NCI-H748 (cell line): ENCODE results near the gene ASAP2.

ENCODE experiments used
- DNase-seq: peaks from one replicate; lab custom pipeline; 2025; ENCODE audit not compliant: unreplicated experiment; lab: John Stamatoyannopoulos, UW

ASAP2 gene

DNA sequence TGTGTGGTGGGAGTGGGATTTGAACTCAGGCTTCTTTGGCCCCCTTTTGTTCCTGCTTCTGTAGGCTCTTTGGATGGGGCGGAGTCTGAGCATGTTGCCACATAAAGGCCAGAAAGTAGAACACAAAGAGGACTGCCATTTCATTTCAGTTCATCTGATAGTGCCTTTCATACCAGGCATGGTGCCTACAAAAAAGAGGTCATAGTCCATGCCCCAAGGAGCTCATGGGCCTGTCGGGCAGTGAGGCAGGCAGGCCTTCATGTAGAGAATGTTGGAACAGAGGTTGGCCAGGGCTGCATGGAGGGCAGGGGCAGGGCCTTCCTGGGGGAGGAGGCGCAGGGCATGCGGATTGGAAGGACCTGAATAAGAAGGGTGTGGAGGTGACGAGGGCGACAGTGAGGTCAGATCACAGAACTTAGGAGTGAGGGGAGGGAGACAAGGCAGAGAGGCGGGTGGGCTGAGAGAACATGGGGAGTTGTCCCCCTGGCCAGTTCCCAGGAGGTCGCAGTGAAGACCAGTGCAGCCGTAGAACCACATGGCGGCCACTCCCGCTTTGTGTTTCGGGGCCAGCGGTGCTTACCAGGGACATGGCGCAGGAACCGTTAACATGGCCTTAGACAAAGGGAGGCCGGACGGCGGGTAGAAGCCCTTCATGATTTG is 167.6 kb downstream of the ASAP2 start:
- DNase-seq = no peak

DNA sequence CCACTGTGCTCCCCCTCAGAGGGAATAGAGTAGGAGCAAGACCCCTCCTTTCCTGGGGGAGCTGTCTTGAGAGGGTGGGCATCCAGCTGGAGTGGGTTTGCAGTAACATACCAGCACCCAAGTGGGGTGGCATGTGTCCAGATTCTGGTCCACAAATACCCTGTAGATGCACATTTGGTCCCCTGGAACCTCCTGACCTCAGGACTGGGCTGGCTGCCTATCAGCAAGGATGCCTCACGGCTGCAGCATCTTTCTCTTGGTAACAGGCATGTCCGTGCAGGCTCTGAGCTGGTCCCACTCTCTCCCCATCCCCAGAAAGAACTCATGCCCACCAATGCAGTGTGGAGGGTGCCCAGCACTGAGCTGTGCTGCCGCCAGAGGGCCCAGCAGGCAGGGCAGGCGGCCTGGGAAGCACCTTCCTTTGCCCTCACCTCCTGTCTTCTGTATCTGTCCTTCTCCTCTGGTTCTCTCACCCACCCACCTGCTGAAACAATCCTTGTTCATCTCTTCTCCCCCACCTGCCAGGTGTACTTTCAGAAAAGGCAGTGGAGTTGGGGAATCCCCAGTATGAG is 169.3 kb downstream of the ASAP2 start:
- no peak for DNase-seq

DNA sequence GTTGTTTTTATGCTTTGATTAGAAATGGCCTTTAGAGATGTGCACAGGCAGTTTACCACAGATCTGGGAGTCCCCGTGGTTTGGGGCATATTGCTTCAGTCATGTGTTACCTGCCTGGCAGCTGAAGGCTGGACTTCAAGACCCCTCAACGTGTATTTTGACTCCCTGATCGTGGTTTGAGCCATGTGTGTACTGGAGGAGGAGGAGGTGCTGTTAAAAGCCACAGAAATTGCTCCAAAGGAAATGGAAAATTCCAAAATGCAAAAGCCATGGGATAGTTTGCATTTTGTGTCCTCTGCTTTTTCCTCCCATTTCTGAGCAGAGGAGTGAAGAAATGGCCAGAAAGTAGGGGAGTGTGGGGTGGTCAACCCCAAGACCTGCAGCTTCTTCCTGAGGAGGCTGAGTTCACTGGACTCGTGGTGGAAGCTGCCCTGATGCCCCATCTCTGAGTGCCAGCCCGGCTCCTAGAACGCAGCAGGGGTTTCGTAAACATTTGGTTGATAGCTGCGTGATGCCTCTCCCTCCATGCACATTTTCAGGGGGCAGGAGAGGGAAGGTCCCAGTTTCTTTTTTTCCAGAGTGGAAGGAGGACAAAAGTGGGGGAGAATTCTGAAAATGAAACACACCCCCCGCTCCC is 171.0 kb downstream of the ASAP2 start:
- DNase-seq = no peak

DNA sequence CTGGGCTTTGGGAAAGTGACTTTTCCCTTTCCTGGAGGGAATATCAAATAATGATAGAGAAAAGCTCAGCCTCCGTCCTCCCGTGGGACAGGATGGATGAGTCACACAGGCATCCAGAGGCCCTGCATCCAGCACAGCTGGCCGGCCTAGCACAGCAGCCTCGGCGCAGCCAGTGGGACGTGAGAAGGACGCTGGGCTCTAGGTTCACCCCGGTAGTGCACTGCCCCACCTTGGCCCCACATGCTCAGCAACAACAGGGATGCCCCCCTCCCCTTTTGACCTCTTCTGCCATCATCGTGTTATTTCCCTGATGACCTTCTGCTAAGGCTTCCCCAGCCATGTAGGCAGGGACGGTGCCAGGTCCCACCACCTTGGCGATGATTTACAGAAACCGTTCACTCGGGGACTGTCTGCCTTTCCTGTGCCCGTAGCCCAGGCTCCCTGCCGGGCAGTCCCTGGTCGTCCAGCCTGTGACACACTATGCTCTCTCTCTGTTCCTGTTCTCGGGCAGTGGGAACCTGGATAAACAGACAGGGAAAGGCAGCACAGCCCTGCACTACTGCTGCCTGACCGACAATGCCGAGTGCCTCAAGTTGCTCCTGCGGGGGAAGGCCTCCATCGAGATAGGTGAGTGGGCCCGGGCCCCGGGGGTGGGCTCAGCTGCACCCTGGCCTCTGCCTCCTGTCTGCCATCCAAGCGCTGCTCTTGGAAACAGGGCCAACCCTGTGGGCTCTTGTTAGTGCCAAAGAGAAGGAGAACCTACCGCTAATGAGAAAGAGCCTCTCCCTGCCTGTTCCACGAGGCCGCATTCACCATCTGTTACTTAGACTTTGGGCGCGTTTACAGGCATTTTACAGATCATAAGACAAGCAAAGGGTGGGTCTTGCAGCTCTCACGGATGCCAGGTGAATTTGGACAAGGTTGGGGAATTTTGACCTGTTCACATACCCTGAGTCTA is 172.1 kb downstream of the ASAP2 start:
- no peak for DNase-seq

DNA sequence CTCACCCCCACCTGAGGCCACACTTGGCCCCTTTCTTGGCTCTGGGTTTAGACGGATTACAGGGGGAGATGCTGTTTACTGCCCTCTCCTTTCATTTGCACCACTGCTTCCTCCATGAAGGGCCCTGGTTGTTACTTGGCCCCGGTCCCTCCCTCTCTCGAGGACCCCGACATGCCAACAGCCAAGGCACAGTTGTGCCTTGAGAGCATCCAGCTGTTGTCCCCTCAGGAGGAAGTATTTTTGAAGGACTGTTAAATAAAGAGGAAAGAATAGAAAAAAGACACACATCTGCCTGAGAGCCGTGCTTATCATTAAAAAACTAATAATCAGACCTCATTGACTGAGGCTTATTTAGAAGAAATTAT is 172.8 kb downstream of the ASAP2 start:
- DNase-seq = no peak

DNA sequence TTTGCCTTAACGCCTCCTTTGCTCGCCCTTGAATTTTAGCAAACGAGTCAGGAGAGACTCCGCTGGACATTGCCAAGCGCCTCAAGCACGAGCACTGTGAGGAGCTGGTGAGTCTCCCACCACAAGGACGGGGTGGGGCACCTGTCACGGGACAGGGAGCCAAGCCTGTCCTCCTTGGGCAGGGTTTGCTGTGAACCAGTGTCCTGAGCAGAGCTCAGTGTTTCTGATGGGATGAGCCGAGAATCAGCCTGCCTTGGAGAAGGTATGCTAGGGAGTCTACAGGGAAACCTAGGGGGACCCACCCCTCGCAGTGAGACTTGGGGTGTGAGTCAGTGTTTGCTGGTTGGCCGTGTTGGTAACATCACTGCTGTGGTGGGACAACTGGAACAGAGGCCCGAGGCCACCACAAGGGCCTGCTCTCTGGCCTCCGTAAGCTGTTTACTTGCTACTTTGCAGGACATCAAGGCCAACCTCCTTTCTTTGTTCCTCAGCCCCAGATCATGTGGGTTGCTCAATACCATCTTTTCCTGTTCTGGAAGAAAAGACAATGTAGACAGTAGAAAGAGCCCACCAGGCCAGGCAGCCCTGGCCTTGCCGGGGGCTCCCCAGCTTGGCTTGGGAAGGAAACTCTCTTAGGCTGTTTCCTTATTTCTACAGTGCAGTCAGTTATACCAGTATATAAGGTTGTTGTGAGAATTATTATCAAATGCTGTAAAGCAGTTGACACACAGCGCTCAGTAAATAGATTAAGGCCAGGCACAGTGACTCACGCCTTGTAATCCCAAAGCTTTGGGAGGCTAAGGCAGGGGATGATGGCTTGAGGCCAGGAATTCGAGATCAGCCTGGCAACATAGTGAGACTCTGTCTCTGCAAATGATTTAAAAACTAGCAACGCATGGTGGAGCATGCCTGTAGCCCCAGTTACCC is 174.4 kb downstream of the ASAP2 start:
- DNase-seq = no peak

DNA sequence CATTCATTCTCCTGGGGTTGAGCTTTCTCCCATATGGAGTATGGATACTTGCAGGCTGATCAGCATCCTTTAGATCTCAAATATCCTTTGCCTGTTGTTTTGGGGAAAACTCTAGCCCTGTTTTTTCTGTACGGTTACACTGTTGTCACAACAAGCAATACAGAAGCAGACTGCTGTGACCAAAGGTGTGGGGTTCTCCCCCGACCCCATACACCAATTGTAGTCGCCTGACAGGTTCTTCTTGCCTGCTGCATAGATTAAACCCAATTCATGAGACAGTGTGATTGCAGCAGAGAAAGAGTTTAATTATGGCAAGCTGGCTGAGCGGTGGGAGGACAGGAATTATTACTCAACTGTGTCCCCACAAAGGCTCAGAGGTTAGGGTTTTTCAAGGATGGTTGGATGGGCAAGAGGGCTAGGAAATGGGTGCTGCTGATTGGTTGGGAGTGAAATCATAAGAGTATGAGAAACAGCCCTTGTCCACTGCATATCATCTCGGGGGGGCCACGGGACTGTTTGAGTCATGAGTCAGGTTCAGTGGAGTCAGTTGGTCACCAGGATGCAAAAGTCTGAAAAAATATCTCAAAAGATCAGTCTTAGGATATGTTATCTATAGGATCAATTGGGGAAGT is 176.1 kb downstream of the ASAP2 start:
- DNase-seq = no peak

DNA sequence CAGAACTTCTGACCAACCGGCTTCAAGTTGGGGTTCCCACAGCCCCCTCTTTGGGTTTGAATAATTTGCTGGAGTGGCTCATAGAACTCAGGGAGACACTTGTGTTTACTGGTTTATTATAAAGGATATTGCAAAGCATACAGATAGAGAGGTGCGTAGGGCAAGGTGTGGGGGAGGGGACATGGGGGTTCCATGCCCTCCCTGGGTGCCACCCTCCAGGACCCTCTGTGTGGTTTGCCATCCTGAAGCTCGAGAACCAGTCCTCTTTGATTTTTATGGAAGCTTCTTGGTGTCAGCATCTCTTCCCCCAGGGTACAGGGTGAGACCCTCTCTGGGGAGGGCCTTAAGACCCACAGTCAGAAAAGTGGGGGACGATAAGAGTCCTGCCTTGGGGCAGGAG is 177.9 kb downstream of the ASAP2 start:
- DNase-seq = no peak

DNA sequence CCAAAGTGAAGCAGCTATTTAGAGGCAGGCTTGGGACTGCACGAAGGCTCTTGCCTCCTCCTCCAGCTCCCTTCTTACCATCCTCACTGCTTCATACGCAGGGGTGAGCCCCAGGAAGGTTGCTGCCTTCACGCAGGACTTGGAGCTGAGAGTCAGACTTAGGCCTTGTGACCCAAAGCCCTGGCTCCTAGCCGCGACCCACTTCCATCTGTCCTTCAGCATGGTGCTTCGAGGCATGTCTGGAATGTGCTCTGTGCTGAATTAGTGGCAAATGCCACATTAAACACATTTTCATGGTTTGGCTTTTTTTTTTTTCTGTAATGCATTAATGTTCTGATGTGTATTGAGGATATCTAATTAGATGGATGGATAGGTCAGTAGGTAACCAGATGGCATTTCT is 179.2 kb downstream of the ASAP2 start:
- no peak for DNase-seq

DNA sequence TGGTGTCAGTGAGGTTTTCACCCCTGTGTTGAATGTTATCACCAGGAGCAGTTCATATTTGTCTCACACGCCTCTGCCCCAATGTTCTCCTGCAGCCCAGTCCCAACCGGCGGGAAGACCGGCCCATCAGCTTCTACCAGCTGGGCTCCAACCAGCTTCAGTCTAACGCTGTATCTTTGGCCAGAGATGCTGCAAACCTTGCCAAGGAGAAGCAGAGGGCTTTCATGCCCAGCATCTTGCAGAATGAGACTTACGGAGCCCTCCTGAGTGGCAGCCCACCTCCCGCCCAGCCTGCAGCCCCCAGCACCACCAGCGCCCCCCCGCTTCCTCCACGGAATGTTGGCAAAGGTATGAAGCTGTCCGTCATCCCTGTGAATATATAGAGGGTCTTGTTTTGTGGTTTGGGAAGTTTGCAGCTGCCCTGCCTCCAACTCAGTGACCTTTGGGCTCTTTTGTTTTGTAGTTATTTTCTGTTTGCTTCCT is 181.6 kb downstream of the ASAP2 start:
- no peak for DNase-seq

DNA sequence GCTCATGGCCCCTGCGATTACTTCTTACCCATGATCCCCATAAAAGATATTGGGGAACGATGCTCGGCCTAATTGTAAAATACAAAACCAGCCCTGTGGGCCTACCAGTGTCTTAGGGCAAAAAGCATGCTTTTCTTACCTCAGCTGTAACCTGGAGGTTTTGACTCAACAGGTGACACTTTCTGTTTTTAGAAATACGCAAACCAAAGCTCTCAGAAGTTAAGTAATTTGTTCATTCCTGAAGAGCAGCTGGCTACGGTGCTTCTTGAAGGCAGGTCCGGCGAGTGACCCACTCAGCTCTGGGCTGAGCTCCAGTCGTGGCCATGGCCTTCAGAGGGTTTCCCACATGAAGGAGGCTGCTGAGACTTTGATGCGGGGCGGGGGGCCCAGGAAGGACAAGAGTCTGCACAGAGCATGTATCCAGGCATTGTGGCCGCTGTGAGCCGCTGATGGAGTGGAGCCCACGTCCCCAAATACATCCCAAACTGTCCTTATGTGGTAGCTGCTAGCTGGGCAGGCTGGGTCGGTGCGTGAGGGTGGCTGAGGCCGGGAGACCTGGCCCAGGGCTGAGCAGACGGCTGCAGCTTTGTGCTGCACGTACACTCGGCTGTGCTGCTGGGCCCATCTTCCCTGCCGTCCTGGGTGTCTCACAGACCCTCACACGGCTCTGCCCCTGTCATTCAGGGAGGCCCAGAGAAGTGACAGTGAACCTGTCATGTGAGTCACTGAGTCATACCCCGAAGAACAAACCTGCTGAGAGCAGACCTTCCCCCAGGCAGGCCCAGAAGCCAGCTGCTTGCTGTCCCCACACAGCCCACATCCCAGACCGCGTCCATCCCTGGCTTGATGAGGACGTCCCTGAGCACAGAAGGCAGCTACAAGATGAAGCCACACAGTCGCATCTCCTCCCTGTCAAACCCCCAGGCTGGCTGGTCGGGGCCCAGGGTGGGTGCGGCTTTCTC is 182.6 kb downstream of the ASAP2 start:
- DNase-seq = no peak

DNA sequence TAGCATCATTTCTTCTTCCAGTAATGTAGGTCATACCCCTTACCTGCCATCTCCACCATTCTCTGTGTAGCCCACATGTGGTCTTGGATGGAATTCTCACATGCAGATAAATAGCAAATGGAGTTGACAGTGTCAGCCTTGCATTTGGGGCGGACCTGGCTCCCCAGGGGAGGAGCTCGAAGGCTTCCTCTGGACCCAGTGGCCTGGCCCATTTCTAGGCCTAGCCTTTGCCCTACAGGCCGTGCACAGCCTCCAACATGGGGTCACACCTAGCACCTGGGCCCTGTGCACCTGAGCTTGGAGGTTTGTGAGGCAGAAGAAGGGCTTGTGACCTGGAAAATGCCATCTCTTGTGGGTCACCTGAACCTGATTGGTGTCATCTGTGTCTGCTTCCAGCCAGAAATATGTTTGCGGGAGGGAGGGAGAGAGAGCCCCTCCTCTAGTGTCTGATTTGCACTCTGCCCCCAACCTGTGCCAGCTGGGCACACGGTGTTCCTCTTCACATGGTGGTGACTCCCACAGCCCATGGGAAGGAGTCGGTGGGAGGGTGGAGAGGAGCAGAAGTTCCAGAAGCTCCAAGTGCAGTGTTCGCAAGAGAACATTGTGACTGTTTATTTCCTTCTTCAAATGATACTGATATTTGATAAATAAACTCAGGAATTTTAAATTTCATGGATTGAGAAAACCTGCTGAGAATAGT is 183.7 kb downstream of the ASAP2 start:
- no peak for DNase-seq

DNA sequence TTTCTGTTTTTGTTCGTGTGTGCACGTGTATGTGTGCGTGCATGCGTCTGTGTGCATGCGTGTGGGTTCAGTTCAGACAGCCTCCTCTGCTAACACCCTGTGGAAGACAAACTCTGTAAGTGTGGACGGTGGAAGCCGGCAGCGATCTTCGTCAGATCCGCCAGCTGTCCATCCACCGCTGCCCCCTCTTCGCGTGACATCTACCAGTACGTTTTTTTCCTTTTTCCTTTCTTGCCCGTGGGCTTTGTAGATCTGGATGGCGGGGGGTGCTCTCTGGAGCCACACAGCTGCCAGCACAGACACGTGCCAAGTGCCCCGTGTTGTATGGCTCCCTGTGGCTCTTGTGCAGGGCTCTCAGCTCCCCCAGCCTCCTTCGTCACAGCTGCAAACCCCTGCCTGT is 184.4 kb downstream of the ASAP2 start:
- no peak for DNase-seq

DNA sequence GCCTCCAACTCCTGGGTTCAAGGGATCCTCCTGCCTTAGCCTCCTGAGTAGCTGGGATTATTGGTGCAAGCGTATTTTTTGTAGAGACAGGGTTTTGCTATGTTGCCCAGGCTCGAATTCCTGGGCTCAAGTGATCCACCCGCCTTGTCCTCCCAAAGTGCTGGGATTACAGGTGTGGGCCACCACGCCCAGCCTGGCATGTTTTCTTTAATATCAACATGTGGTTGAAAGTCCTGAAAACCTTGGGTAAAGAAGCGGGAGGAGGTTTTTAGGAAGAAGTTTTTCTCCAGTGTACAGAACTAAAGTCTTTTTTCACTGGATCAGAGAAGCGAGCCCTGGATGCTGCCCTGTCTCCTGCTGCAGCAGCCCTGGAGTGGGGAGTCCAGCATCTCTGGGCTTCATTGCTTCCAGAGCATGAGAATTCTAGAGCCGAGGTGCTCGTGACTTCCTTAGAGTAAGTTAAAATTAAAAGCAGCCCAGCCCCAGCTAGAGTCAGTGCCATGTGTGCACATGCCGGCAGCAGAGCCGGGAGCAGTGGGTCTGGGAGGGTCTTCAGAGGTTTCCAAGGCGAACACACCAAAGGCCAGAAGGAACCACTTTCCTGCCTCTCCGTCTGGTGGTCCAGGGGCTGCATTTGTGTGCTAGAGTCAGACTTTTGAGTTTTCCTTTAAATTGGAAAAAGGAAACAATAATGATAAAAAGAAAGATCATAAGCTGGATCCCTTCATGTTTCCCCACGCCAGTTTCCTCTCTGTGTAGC is 185.5 kb downstream of the ASAP2 start:
- DNase-seq = no peak

DNA sequence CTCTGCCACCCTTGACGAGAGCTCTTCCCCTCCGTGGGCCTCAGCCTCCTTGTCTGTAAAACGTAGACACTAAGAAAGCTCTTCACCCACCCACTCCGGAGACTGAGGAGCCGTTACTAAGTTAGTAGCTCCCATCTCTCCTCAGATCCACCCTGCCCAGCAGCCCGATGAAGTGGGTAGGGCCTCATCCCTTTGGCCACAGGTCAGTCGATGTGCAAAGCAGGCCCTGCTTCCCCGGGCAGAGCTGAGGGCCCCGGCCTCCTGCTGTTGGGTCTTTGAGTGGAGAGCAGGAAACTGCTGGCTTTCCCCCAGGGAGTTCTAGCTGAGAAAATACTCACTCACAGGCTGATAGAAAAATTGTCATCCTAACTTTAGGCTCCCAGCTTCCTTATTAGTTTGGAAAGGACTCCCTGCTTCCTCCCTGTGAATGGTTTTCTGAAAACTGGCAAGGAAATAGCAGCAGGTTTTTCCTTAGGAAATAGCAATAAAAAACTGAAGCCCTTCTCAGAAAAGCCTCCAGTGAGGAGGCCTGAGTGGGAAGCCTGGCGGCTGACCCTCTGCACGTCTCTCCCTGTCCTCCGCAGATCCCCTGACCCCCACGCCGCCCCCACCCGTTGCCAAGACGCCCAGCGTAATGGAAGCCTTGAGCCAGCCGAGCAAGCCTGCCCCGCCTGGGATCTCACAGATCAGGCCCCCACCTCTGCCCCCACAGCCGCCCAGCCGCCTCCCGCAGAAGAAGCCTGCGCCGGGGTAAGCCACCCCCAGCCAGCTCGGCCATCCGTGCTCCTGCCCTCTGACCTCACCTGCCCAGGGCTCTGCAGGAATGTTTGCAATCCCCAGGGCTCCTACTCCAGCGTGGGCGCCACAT is 186.5 kb downstream of the ASAP2 start:
- DNase-seq = no peak

DNA sequence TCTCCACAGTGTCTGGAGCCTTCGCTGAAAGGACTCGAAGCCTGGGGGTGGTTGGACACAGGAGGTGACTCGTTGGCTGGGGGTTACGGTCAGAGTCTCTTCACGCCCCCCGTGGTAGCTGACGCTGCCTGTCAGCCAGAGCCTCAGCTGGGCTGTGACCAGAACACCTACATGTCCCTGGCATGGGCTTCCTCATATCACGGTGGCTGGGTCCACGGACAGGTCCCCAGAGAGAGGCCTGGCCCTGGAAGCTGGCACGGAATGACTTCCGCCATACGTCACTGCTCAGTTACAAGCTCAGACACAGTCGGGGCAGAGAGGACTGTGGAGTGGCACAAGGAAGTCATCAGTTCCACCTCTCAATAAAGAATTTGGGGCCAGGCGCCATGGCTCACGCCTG is 188.2 kb downstream of the ASAP2 start:
- DNase-seq = no peak

DNA sequence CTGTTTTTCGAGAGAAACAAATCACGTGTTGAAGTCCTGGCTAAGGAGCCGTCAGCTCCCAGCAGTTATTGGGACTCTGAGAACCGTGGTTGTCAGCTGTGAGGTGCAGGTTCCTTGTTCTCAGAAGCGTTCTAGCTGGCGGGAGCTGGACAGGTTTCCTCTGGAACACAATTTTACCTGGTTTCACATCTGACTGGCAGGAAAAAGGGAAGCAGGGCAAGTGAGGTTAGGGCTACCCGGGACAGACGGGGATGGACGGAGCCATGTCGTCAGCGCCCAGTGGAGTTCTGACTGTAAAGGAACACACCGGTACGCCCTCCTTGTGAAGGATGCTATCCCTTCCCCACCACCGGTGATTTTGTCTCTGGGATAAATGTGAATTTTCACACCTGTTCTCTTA is 190.6 kb downstream of the ASAP2 start:
- no peak for DNase-seq
